ENCODE measurements around the gene CASP8AP2. TPM values are rescaled to one million over a fixed set of nuclear protein-coding genes. Genes with fewer than 3 reads are reported as not detected.
A peak's percentile ranks its signal among the peaks of the same experiment; 100 is the strongest.
"Not testable (repeated sequence)": the region's sequence is repeated elsewhere in the genome, so short reads cannot be mapped to it uniquely, and the experiment has no call there.

The CASP8AP2 gene
- total RNA-seq, 1 donor from 2014 or later = 13.2 TPM

DNA sequence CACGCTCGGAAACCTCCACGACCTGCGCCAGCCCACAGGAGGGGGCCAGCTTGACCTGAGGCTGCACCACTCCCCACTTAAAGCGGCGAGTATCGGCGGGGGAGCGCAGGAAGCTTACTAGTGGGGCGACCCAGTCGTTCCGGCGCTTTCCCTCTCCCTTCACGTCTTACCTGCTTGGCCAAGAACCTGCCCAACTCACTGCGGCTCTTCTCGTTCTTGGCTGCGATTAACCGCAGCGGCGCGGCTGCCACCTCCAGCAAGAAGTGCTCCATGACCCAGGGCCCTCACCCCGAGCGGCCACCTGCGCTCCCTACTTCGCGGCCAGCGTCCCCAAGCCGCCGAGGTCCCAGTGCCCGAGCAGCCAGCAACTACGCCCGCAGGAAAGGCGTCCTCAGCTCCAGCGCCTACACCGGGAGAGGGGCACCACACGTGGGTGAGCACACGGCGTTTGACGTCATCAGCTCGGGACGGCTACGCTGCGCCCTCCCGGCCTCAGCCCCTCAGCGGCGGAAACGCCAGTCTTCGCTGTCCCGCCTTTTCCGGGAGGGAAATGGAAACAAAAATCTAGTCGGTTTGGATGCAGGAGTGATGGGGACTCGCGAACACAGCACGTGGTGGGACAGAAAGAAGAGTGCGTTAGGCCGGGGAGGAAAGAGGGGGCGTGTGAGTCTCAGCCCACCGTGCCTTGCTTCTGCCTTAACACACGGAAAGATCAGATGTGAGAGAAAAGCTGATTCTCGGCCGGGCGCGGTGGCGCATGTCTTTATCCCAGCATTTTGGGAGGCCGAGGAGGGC lies 10.1 kb upstream of the CASP8AP2 start, which contains the start of gene MDN1:
MDN1 (minus strand) TSS at position 459 of the 795 bp plus-strand sequence; CDS start at position 272, 187 bp downstream.
- intact Hi-C loops (cut with micrococcal nuclease) = no loop called here
- DNase-seq = peak; percentile 89
- peak within 1 kb of the TSS; percentile 85 for H3K4me3 ChIP-seq
- no peaks in the 10 kb centered on the region for H3K36me3 ChIP-seq
- H3K27ac ChIP-seq (replicated peaks) = peak within 1 kb of the TSS; percentile 89
- no peaks in the 10 kb centered on the region for H3K27me3 ChIP-seq (ENCODE audit: low read depth)
- H3K4me1 ChIP-seq = peaks cover 43% of the 10 kb centered on the region
- TF ChIP-seq, protein P1, sequence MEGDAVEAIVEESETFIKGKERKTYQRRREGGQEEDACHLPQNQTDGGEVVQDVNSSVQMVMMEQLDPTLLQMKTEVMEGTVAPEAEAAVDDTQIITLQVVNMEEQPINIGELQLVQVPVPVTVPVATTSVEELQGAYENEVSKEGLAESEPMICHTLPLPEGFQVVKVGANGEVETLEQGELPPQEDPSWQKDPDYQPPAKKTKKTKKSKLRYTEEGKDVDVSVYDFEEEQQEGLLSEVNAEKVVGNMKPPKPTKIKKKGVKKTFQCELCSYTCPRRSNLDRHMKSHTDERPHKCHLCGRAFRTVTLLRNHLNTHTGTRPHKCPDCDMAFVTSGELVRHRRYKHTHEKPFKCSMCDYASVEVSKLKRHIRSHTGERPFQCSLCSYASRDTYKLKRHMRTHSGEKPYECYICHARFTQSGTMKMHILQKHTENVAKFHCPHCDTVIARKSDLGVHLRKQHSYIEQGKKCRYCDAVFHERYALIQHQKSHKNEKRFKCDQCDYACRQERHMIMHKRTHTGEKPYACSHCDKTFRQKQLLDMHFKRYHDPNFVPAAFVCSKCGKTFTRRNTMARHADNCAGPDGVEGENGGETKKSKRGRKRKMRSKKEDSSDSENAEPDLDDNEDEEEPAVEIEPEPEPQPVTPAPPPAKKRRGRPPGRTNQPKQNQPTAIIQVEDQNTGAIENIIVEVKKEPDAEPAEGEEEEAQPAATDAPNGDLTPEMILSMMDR (IDR thresholded peaks at IDR 0.05; ENCODE audit: borderline replicate concordance) = no peak
- H3K9me3 ChIP-seq (replicated peaks) = no peaks in the 10 kb centered on the region

DNA sequence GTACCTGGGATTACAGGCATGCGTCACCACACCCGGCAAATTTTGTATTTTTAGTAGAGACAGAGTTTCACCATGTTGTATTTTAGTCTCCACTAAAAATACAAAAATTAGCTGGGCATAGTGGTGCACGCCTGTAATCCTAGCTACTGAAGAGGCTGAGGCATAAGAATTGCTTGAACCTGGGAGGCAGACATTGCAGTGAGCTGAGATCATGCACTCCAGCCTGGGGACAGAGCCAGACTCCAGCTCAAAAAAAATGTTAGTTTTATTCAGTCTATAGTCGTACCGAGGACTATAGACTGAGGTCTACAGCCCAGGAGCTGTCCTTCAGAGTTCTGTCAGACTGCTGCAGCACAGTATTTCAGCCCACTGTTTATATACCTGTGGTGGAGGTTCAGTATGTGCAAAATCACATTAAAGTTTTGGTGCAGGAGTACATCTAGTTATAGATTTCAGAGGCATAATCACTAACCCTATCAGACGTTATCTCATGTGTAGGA lies 3.6 kb upstream of the CASP8AP2 start:
- Histone ChIP-seq H3K4me1 (peaks cover 22% of the 10 kb centered on the region), H3K4me3 (no peak overlapping the region), H3K27me3 (ENCODE audit: low read depth) (no peaks in the 10 kb centered on the region), H3K36me3 (no peaks in the 10 kb centered on the region), H3K27ac (replicated peaks) (peak overlapping the region; percentile 50), H3K9me3 (replicated peaks) (no peaks in the 10 kb centered on the region)
- DNase-seq = no peak
- intact Hi-C loops (cut with micrococcal nuclease) = no loop called here
- TF ChIP-seq, protein P1 (IDR thresholded peaks at IDR 0.05; ENCODE audit: borderline replicate concordance) = no peak

DNA sequence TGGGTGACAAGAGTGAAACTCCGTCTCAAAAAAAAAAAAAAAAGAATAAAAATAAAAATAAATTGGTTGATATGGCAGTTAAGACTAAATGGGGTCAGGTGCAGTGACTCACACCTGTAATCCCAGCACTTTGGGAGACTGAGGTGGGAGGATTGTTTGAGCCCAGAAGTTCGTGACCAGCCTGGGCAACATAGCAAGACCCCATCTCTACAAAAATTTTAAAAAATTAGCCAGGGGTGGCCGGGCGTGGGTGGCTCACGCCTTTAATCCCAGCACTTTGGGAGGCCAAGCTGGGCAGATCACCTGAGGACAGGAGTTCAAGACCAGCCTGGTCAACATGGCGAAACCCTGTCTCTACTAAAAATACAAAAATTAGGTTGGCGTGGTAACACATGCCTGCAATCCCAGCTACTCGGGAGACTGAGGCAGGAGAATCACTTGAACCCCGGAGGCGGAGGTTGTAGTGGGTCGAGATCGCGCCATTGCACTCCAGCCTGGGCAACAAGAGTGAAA lies 1.1 kb upstream of the CASP8AP2 start:
- intact Hi-C loops (cut with micrococcal nuclease); H3K9me3 ChIP-seq (replicated peaks); H3K27me3 ChIP-seq (ENCODE audit: low read depth); DNase-seq: not testable (repeated sequence)
- H3K36me3 ChIP-seq = peaks cover 17% of the 10 kb centered on the region
- peaks cover 25% of the 10 kb centered on the region for H3K4me1 ChIP-seq
- H3K4me3 ChIP-seq = peak overlapping the region; percentile 99
- H3K27ac ChIP-seq (replicated peaks) = peak overlapping the region; percentile 85

DNA sequence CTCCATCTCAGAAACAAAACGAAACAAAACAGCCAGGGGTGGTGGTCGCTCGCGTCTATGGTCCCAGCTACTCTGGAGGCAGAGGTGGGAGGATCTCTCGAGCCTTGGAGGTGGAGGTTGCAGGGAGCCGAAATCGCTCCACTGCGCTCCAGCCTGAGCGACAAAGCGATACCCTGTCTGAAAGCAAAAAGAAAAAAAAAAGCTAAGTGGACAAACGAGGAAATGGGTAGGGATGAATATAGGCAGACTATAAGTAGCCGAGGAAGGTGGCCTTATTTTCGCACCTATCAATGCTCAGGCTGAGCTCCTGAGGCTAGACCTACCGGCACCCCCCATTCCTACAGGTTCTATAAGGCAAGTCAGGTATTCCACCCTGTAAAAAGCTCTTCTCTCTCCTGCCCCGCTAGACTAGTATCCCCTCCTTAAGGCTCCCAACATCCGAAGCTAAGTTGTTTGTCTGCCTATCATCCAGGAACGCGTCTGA lies 650 bp upstream of the CASP8AP2 start:
- H3K27ac ChIP-seq (replicated peaks) = peak overlapping the region; percentile 85
- DNase-seq = no peak
- intact Hi-C loops (cut with micrococcal nuclease) = no loop called here
- peaks cover 17% of the 10 kb centered on the region for H3K36me3 ChIP-seq
- TF ChIP-seq, protein P1 (IDR thresholded peaks at IDR 0.05; ENCODE audit: borderline replicate concordance) = no peak
- peak overlapping the region; percentile 99 for H3K4me3 ChIP-seq
- H3K9me3 ChIP-seq (replicated peaks) = no peaks in the 10 kb centered on the region
- peaks cover 25% of the 10 kb centered on the region for H3K4me1 ChIP-seq
- no peaks in the 10 kb centered on the region for H3K27me3 ChIP-seq (ENCODE audit: low read depth)

DNA sequence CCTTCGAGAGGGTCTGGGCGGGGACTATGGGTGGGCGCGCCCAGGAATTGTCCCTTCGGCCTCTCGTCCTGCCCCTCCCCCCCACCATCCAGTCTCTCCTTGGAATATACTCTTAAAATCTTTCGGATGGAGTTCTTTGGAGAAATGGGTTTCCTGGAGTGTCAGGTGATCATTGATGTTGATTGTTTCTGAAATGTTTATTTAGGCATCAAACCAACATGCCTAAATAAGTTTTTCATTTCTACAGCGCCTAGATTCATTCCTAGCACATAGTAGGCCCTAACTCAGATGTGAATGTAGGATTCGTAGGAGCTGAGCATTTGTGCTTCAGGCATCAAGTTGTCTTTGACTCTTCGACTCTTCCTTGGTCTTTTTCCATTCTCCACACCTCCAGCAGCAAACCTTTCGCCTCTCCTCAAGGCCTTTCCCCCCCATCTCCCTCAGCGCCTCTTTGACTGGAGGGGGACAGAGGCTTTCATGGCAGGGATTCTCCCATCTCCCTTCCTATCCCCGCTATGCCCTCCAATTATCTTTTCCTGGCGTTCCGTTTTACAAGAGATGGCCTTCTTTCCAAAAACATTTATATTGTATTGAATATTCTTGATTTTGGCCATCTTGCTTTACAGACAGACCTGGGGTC lies 610 bp downstream of the CASP8AP2 start:
- intact Hi-C loops (cut with micrococcal nuclease) = no loop called here
- no peak for DNase-seq
- TF ChIP-seq, protein P1 (IDR thresholded peaks at IDR 0.05; ENCODE audit: borderline replicate concordance) = no peak
- Histone ChIP-seq H3K4me1 (peaks cover 25% of the 10 kb centered on the region), H3K4me3 (peak overlapping the region; percentile 99), H3K36me3 (peaks cover 17% of the 10 kb centered on the region), H3K9me3 (replicated peaks) (no peaks in the 10 kb centered on the region), H3K27me3 (ENCODE audit: low read depth) (no peaks in the 10 kb centered on the region), H3K27ac (replicated peaks) (peak overlapping the region; percentile 85)
